Measurements from ENCODE around the gene MMP7.
"Not testable (repeated sequence)": the region's sequence is repeated elsewhere in the genome, so short reads cannot be mapped to it uniquely, and the experiment has no call there.

MMP7 gene

GRCh38 chr11:102538932-102539331 is 8.4 kb upstream of the MMP7 start:
- DNase-seq, result no peak

- DNase-seq, result no peak
These were observed 3.8 kb upstream of the MMP7 start for GRCh38 chr11:102534261-102534872.

- DNase-seq, result no peak
These were observed 1.9 kb downstream of the MMP7 start for GRCh38 chr11:102528618-102529017.

GRCh38 chr11:102527684-102528083 is 2.9 kb downstream of the MMP7 start:
- DNase-seq, result no peak

GRCh38 chr11:102527041-102527440 is 3.5 kb downstream of the MMP7 start:
- no peak for DNase-seq

- no peak for DNase-seq
These were observed 6.7 kb downstream of the MMP7 start for GRCh38 chr11:102523887-102524286.

- DNase-seq, result no peak
These were observed 7.4 kb downstream of the MMP7 start for GRCh38 chr11:102523189-102523570.

- no peak for DNase-seq
These were observed 8.0 kb downstream of the MMP7 start for GRCh38 chr11:102522312-102523188.

GRCh38 chr11:102521121-102521520 is 9.4 kb downstream of the MMP7 start:
- DNase-seq, result no peak

GRCh38 chr11:102520514-102520913 is 10.0 kb downstream of the MMP7 start:
- DNase-seq, result no peak

GRCh38 chr11:102518296-102519094 is 12.1 kb downstream of the MMP7 start:
- no peak for DNase-seq

- DNase-seq, result no peak
These were observed 12.9 kb downstream of the MMP7 start for GRCh38 chr11:102517670-102518069.

- DNase-seq, result no peak
These were observed 14.4 kb downstream of the MMP7 start for GRCh38 chr11:102516179-102516578.

GRCh38 chr11:102513869-102514268 is 16.7 kb downstream of the MMP7 start:
- no peak for DNase-seq

GRCh38 chr11:102510439-102511135 is 20.0 kb downstream of the MMP7 start:
- no peak for DNase-seq

- DNase-seq, result not testable (repeated sequence)
These were observed 27.7 kb downstream of the MMP7 start for GRCh38 chr11:102502831-102503230.

GRCh38 chr11:102500829-102501228 is 29.7 kb downstream of the MMP7 start:
- no peak for DNase-seq

- no peak for DNase-seq
These were observed 30.6 kb downstream of the MMP7 start for GRCh38 chr11:102499931-102500330.

GRCh38 chr11:102499151-102499550 is 31.4 kb downstream of the MMP7 start:
- DNase-seq, result no peak

- DNase-seq, result no peak
These were observed 33.5 kb downstream of the MMP7 start for GRCh38 chr11:102497061-102497460.

GRCh38 chr11:102495161-102496042 is 35.1 kb downstream of the MMP7 start:
- peak; percentile 16 for DNase-seq

GRCh38 chr11:102494216-102494615 is 36.3 kb downstream of the MMP7 start:
- no peak for DNase-seq

Measured in activated CD4-positive, alpha-beta T cell treated with anti-CD3 and anti-CD28 coated beads, Interleukin-2, amount 50 U/mL, for 1 hour (primary cell).